AG10803 (cell line): ENCODE measurements around the gene CTNND2.
A peak's percentile ranks its signal among the peaks of the same experiment; 100 is the strongest.

Source experiments
- DNase-seq: peaks from one replicate; pipeline ENCODE4 v3.0.0; 2010; ENCODE audit warnings: low read depth
- H3K4me3 ChIP-seq: 2 replicates; pipeline ENCODE4 v1.5.1; 2011; ENCODE audit warnings: mild to moderate bottlenecking, low read length, control low read depth
- CTCF ChIP-seq: conservative IDR thresholded peaks from 2 replicates; pipeline ENCODE4 v1.5.1; 2011; ENCODE audit warnings: mild to moderate bottlenecking, low read length, control low read depth, inconsistent platforms

CTNND2 gene

GRCh38 chr5:11496137-11496719, 408.0 kb downstream of the CTNND2 start:
- no peak for TF ChIP-seq CTCF
- H3K4me3 ChIP-seq, result no peak overlapping the region
- DNase-seq, result no peak

- DNase-seq, result no peak
- TF ChIP-seq CTCF, result peak; percentile 28
These were observed 409.9 kb downstream of the CTNND2 start for GRCh38 chr5:11494340-11494739.

GRCh38 chr5:11491404-11492075, 412.7 kb downstream of the CTNND2 start:
- no peak for DNase-seq
- no peak for TF ChIP-seq CTCF
- H3K4me3 ChIP-seq, result no peak overlapping the region

More at GRCh38 chr5:11494340-11494739, 409.9 kb downstream of the CTNND2 start:
- no peak overlapping the region for H3K4me3 ChIP-seq

- TF ChIP-seq CTCF, result no peak
- DNase-seq, result no peak
- no peak overlapping the region for H3K4me3 ChIP-seq
These were observed 420.6 kb downstream of the CTNND2 start for GRCh38 chr5:11483630-11484029.

- peak; percentile 25 for DNase-seq
- no peak overlapping the region for H3K4me3 ChIP-seq
- TF ChIP-seq CTCF, result no peak
These were observed 422.2 kb downstream of the CTNND2 start for GRCh38 chr5:11482011-11482410.

GRCh38 chr5:11477786-11478185, 426.5 kb downstream of the CTNND2 start:
- TF ChIP-seq CTCF, result no peak
- no peak overlapping the region for H3K4me3 ChIP-seq
- DNase-seq, result no peak

- no peak for DNase-seq
- no peak for TF ChIP-seq CTCF
- H3K4me3 ChIP-seq, result no peak overlapping the region
These were observed 427.4 kb downstream of the CTNND2 start for GRCh38 chr5:11476866-11477265.
